ENCODE measurements around the gene TMEM131L. TPM values are rescaled to one million over a fixed set of nuclear protein-coding genes. Genes with fewer than 3 reads are reported as not detected.

Gene TMEM131L
- total RNA-seq, 1 experiment from 2014 or later, result 19.7 TPM

GRCh38 chr4:153611679-153612078 is 145.5 kb downstream of the TMEM131L start:
- no peak overlapping the region for H3K4me2 ChIP-seq (ENCODE audit: low read length)
- intact Hi-C loops (cut with micrococcal nuclease), result no loop called here
- H2AFZ ChIP-seq (ENCODE audit: low read depth, low read length, poor library complexity, severe bottlenecking), result no peak overlapping the region
- RAD21 ChIA-PET (ENCODE audit: low non-redundant PET in 1 of 2, low total read pairs in 2 of 2, uncharacterized antibody in 2 of 2, unreplicated experiment in 2 of 2), result no interaction called here
- POLR2A ChIA-PET, result no interaction called here
- no peaks in the 10 kb centered on the region for H3K36me3 ChIP-seq (ENCODE audit: control insufficient read depth in 1 of 2, insufficient read depth in 2 of 2, low read length in 2 of 2)
- H3K9me2 ChIP-seq (ENCODE audit: insufficient read depth), result no peaks in the 10 kb centered on the region
- H3K4me3 ChIP-seq (replicated peaks in 1 of 2; ENCODE audit: low read depth in 1 of 2, low read length in 2 of 2), result no peak overlapping the region
- no peaks in the 10 kb centered on the region for H3K9me3 ChIP-seq (ENCODE audit: control insufficient read depth in 1 of 2, insufficient read depth in 1 of 2, low read depth in 1 of 2, low read length in 2 of 2)
- no peaks in the 10 kb centered on the region for H3K27me3 ChIP-seq (ENCODE audit: insufficient read depth, low read length)
- DNase-seq (ENCODE audit: low read depth, low spot score), result no peak
- no peaks in the 10 kb centered on the region for H4K20me1 ChIP-seq (ENCODE audit: insufficient read depth)
- CTCF ChIA-PET, result interaction anchor here (0.6 kb wide), 1 partner anchor 187 kb away, joined by 3 read pairs; no protein-coding TSS in a partner anchor
- peaks cover 0 to 3% of the 10 kb centered on the region in 2 experiments; a peak in 1 of 4 replicates for H3K4me1 ChIP-seq (ENCODE audit: control insufficient read depth in 1 of 2, insufficient read depth in 2 of 2, low read length in 2 of 2)
- no peaks in the 10 kb centered on the region for H3K79me2 ChIP-seq (ENCODE audit: insufficient read depth, low read length)
- BruUV-seq (replicated peaks), result no TSS peak
- no peak for TF ChIP-seq CEBPB (IDR thresholded peaks at IDR 0.05; ENCODE audit: low read depth)
- no peak for TF ChIP-seq EZH2 (IDR thresholded peaks at IDR 0.05)
- no peak for TF ChIP-seq FOSL1 (IDR thresholded peaks at IDR 0.05; ENCODE audit: low read depth)
- no peak for TF ChIP-seq POLR2AphosphoS5 (IDR thresholded peaks at IDR 0.05; ENCODE audit: low read depth, low read length)
- no peak for TF ChIP-seq REST (IDR thresholded peaks at IDR 0.05; ENCODE audit: low read depth)
- no peak for TF ChIP-seq CBX3 (IDR thresholded peaks at IDR 0.05; ENCODE audit: low read depth)
- TF ChIP-seq JUND (IDR thresholded peaks at IDR 0.05), result no peak
- TF ChIP-seq ZBTB33 (IDR thresholded peaks at IDR 0.05; ENCODE audit: extremely low read depth, insufficient replicate concordance, low read length), result no peak
- no peak for TF ChIP-seq POLR2A (IDR thresholded peaks at IDR 0.05; ENCODE audit: borderline replicate concordance, extremely low read depth, insufficient read depth, insufficient read length)
- TF ChIP-seq SP1 (IDR thresholded peaks at IDR 0.05; ENCODE audit: low read depth), result no peak
- no peak for TF ChIP-seq SIN3A (IDR thresholded peaks at IDR 0.05; ENCODE audit: low read depth)
- TF ChIP-seq ATF3 (IDR thresholded peaks at IDR 0.05), result no peak
- no peak for TF ChIP-seq ZNF274 (IDR thresholded peaks at IDR 0.05; ENCODE audit: low read depth, low read length)
- TF ChIP-seq TCF7L2 (IDR thresholded peaks at IDR 0.05; ENCODE audit: borderline replicate concordance, extremely low read depth, insufficient read depth, insufficient read length), result no peak
- no peak for TF ChIP-seq MAX (IDR thresholded peaks at IDR 0.05)
- no peak for TF ChIP-seq YY1 (IDR thresholded peaks at IDR 0.05; ENCODE audit: extremely low read depth, insufficient replicate concordance, low read depth, low read length)
- no peak for TF ChIP-seq CTCF (IDR thresholded peaks at IDR 0.05 in 2 of 3, conservative IDR thresholded peaks at IDR 0.05 in 1 of 3; ENCODE audit: borderline replicate concordance in 1 of 3, insufficient read depth in 1 of 3, low read depth in 2 of 3, low read length in 2 of 3)
- TF ChIP-seq ELF1 (IDR thresholded peaks at IDR 0.05; ENCODE audit: borderline replicate concordance, low read depth), result no peak
- TF ChIP-seq EZH2phosphoT487 (IDR thresholded peaks at IDR 0.05; ENCODE audit: borderline replicate concordance), result no peak
- ATAC-seq, result no peak
- H3K27ac ChIP-seq (ENCODE audit: low read depth, low read length), result no peak overlapping the region
- no peak overlapping the region for H3K9ac ChIP-seq (ENCODE audit: low read length)
